Jurkat, Clone E6-1 (cell line): Measurements from ENCODE around the gene SLCO4C1. TPM values are rescaled to one million over a fixed set of nuclear protein-coding genes. Genes with fewer than 3 reads are reported as not detected.
"Not testable (repeated sequence)": the region's sequence is repeated elsewhere in the genome, so short reads cannot be mapped to it uniquely, and the experiment has no call there.

ENCODE experiments used
- DNase-seq: peaks from one replicate; pipeline ENCODE4 v3.0.0-alpha.2; 2011; ENCODE audit warnings: low read depth, low spot score
- H3K4me3 ChIP-seq: 2 replicates; pipeline ENCODE4 v1.5.1; 2011; ENCODE audit warnings: mild to moderate bottlenecking, low read length, control low read depth, moderate library complexity
- polyA plus RNA-seq: library from polyadenylated mRNA; unstranded; fragments of >200 nt; gene quantifications from one replicate; pipeline ENCODE4 v1.2.1, GENCODE V29; 2012; ENCODE audit warnings: missing spikeins; ENCODE audit not compliant: insufficient read length, insufficient read depth

The SLCO4C1 gene, protein sequence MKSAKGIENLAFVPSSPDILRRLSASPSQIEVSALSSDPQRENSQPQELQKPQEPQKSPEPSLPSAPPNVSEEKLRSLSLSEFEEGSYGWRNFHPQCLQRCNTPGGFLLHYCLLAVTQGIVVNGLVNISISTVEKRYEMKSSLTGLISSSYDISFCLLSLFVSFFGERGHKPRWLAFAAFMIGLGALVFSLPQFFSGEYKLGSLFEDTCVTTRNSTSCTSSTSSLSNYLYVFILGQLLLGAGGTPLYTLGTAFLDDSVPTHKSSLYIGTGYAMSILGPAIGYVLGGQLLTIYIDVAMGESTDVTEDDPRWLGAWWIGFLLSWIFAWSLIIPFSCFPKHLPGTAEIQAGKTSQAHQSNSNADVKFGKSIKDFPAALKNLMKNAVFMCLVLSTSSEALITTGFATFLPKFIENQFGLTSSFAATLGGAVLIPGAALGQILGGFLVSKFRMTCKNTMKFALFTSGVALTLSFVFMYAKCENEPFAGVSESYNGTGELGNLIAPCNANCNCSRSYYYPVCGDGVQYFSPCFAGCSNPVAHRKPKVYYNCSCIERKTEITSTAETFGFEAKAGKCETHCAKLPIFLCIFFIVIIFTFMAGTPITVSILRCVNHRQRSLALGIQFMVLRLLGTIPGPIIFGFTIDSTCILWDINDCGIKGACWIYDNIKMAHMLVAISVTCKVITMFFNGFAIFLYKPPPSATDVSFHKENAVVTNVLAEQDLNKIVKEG
- polyA plus RNA-seq: 0.27 TPM

- H3K4me3 ChIP-seq: no peak within 1 kb of the TSS
- no peak for DNase-seq
Measured at GRCh38 chr5:102296178-102296817, at the start of gene SLCO4C1. Gene SLCO4C1 (minus strand): TSS chr5:102296284. CDS start chr5:102296262, 22 bp downstream.

DNA sequence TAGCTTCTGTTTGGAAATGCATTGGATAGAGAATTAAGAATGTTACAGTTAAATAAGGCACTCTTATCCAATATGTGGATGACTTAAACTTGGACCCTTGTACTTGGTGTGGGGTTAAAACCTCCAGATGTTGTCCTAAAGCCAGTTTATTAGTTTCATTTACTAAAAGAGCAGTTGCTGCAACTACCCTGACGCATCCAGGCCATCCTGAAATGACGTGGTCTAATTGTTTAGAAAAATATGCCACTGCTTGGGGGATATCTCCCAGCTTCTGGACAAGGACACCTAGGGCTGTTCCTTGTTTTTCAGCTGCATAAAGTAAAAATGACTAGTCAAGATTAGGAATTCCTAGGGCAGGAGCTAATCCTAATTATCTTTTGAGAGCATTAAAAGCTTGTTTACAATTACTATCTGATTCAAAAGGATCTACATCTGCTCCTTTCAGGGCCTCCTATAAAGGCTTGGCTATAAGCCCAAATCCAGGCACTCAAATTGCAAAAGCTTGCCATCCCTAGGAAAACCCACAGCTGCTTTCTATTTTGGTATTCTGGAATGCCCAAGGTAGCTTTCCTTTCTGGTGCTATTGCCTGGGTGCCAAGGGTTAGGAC is 45.7 kb upstream of the SLCO4C1 start:
- no peak for DNase-seq
- H3K4me3 ChIP-seq: no peak overlapping the region

GRCh38 chr5:102324714-102325113 is 28.6 kb upstream of the SLCO4C1 start:
- H3K4me3 ChIP-seq: no peak overlapping the region
- DNase-seq: no peak

- not testable (repeated sequence) for H3K4me3 ChIP-seq, DNase-seq
Measured at GRCh38 chr5:102318801-102319200, 22.7 kb upstream of the SLCO4C1 start.

- no peak for DNase-seq
- no peak overlapping the region for H3K4me3 ChIP-seq
Measured at GRCh38 chr5:102314328-102314727, 18.2 kb upstream of the SLCO4C1 start.

GRCh38 chr5:102313912-102314311 is 17.8 kb upstream of the SLCO4C1 start:
- DNase-seq: no peak
- no peak overlapping the region for H3K4me3 ChIP-seq

GRCh38 chr5:102312586-102313370 is 16.7 kb upstream of the SLCO4C1 start:
- no peak overlapping the region for H3K4me3 ChIP-seq
- DNase-seq: no peak

GRCh38 chr5:102309586-102309985 is 13.5 kb upstream of the SLCO4C1 start:
- DNase-seq: no peak
- H3K4me3 ChIP-seq: no peak overlapping the region

- no peak for DNase-seq
- H3K4me3 ChIP-seq: no peak overlapping the region
Measured at GRCh38 chr5:102307232-102307631, 11.1 kb upstream of the SLCO4C1 start.

GRCh38 chr5:102306121-102306520 is 10.0 kb upstream of the SLCO4C1 start:
- no peak overlapping the region for H3K4me3 ChIP-seq
- DNase-seq: no peak

DNA sequence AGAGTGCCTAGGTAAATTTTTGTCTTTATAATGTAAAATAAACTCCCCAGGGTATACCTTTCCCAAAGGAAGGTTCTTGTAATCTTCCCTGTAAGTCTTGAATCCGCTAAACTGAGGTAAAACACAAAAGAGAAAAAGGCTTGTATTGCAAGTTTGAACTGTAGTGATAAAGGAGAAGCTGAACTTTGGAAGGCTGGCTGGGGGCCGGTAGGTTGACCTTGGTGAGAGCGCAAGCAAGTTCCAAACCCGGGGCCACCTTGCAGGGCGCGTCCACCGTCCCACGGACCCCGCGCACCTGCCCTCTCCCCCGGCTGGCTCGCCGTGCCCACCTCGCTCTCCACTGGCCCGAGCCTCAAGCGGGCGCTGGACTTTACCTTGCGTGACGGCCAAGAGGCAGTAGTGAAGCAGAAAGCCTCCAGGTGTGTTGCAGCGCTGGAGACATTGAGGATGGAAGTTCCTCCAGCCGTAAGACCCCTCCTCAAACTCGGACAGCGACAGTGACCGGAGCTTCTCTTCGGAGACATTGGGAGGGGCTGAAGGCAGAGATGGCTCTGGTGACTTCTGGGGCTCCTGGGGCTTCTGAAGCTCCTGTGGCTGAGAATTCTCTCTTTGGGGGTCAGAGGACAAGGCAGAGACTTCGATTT is 428 bp downstream of the SLCO4C1 start:
- DNase-seq: no peak
- no peak overlapping the region for H3K4me3 ChIP-seq

GRCh38 chr5:102294886-102295395 is 1.1 kb downstream of the SLCO4C1 start:
- H3K4me3 ChIP-seq: no peak overlapping the region

GRCh38 chr5:102290004-102290403 is 6.1 kb downstream of the SLCO4C1 start:
- no peak for DNase-seq
- H3K4me3 ChIP-seq: no peak overlapping the region

More at GRCh38 chr5:102294886-102295395, 1.1 kb downstream of the SLCO4C1 start:
- no peak for DNase-seq

GRCh38 chr5:102289251-102289899 is 6.7 kb downstream of the SLCO4C1 start:
- H3K4me3 ChIP-seq: no peak overlapping the region
- DNase-seq: no peak

DNA sequence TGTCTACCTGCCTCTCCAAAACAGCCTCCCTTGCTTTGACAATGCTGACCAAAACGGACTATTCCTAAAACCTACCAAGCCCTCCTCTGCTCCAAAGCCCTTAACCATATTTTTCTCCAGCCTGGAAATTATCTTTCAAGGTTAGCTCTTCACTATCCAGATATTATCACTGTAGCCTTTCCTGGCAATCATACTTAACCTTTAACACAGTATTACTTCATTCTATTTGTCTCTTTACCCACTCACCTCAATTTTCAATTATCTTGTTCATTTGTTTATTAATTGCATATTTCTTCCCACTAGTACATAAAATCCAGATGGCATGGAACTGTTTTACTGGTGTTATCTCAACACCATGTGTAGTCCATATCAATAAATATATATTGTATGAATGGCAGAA is 7.5 kb downstream of the SLCO4C1 start:
- no peak overlapping the region for H3K4me3 ChIP-seq
- no peak for DNase-seq

DNA sequence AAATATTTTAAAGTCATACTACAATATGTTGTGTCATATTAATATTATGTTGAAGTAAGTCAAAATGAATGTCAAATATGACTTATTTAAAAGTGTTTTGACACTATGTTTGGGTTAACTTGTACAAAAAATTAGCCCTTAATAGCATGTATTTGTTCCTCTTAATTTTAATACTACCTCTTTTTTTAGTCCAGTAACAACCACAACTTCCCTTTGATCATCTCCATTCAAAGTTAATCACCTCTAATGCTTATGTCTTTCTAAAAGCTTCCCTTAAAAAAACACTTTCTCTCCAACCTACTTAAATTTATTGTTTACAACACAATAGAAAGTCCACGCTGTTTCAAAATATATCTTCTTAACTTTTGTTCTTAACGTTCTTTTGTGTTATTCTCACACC is 9.6 kb downstream of the SLCO4C1 start:
- H3K4me3 ChIP-seq: no peak overlapping the region
- no peak for DNase-seq

- no peak for DNase-seq
- H3K4me3 ChIP-seq: no peak overlapping the region
Measured at GRCh38 chr5:102283102-102283797, 12.8 kb downstream of the SLCO4C1 start.
